GM12878 (cell line): ENCODE measurements around the gene VWA3B.
A peak's percentile ranks its signal among the peaks of the same experiment; 100 is the strongest.

Experiments
- BCL3 ChIP-seq: IDR thresholded peaks from 2 replicates; pipeline ENCODE4 v1.6.1; 2011; ENCODE audit warnings: borderline replicate concordance, low read depth, mild to moderate bottlenecking, moderate library complexity, low read length; ENCODE audit not compliant: insufficient read depth, poor library complexity, severe bottlenecking
- CTCF ChIP-seq, 3 experiments: IDR thresholded peaks in 2 of 3; conservative IDR thresholded peaks in 1 of 3; 2 replicates each; pipeline ENCODE4 v1.5.1; 2011; ENCODE audit warnings: low read depth in 3 of 3, low read length in 3 of 3, mild to moderate bottlenecking in 3 of 3, control low read depth in 2 of 3, moderate library complexity in 2 of 3, inconsistent platforms in 1 of 3, mixed read lengths in 1 of 3; ENCODE audit not compliant: control insufficient read depth in 2 of 3, insufficient read depth in 1 of 3; ENCODE audit errors: extremely low read depth in 1 of 3
- EGR1 ChIP-seq, 2 experiments: IDR thresholded peaks; 1 replicate in 1 of 2; 2 replicates in 1 of 2; pipeline ENCODE4 v1.6.1; 2011 to 2012; ENCODE audit warnings: low read depth in 2 of 2, low read length in 2 of 2, borderline replicate concordance in 1 of 2, mild to moderate bottlenecking in 1 of 2, moderate library complexity in 1 of 2
- FOS ChIP-seq: IDR thresholded peaks from 3 replicates; pipeline ENCODE4 v1.6.1; 2011; ENCODE audit warnings: borderline replicate concordance; ENCODE audit not compliant: insufficient read length; ENCODE audit errors: extremely low read depth
- KDM1A ChIP-seq: fragments of 200-600 bp; sonication (generic); IDR thresholded peaks from 2 replicates; pipeline ENCODE4 v1.6.1; 2016; ENCODE audit warnings: borderline replicate concordance
- NR2C2 ChIP-seq: IDR thresholded peaks from 2 replicates; pipeline ENCODE4 v1.6.1; 2011; ENCODE audit warnings: borderline replicate concordance, low read depth; ENCODE audit not compliant: control insufficient read depth, insufficient read length
- POLR2A ChIP-seq: IDR thresholded peaks from 2 replicates; pipeline ENCODE4 v1.6.1; 2011; ENCODE audit warnings: low read depth, mild to moderate bottlenecking, low read length
- RCOR1 ChIP-seq: conservative IDR thresholded peaks from 2 replicates; pipeline ENCODE4 v1.6.1; 2012; ENCODE audit warnings: low read depth, low read length, improper control_type of control experiment
- USF2 ChIP-seq: IDR thresholded peaks from 2 replicates; pipeline ENCODE4 v1.6.1; 2011; ENCODE audit warnings: low read depth, low read length, improper control_type of control experiment, borderline replicate concordance

GRCh38 chr2:98086491-98087446, at the start of gene VWA3B:
- no peak for TF ChIP-seq USF2
- TF ChIP-seq EGR1 (IDR thresholded peaks at IDR 0.05; ENCODE audit: borderline replicate concordance in 1 of 2, low read depth in 2 of 2, low read length in 2 of 2): peak in 1 of 2 experiments; percentile 56; a peak in 2 of 3 replicates
- no peak for TF ChIP-seq FOS
- no peak for TF ChIP-seq POLR2A
- no peak for TF ChIP-seq KDM1A
- no peak for TF ChIP-seq CTCF (IDR thresholded peaks at IDR 0.05 in 2 of 3, conservative IDR thresholded peaks at IDR 0.05 in 1 of 3; ENCODE audit: control insufficient read depth in 2 of 3, extremely low read depth in 1 of 3, insufficient read depth in 1 of 3, low read depth in 3 of 3, low read length in 3 of 3)
- no peak for TF ChIP-seq RCOR1
- no peak for TF ChIP-seq NR2C2
- TF ChIP-seq BCL3: no peak
